ENCODE data around the gene TTC39B. TPM values are rescaled to one million over a fixed set of nuclear protein-coding genes. Genes with fewer than 3 reads are reported as not detected.

The TTC39B gene
- total and polyA plus RNA-seq, 2 experiments from 2014 or later = 1.3 to 4.1 TPM

DNA sequence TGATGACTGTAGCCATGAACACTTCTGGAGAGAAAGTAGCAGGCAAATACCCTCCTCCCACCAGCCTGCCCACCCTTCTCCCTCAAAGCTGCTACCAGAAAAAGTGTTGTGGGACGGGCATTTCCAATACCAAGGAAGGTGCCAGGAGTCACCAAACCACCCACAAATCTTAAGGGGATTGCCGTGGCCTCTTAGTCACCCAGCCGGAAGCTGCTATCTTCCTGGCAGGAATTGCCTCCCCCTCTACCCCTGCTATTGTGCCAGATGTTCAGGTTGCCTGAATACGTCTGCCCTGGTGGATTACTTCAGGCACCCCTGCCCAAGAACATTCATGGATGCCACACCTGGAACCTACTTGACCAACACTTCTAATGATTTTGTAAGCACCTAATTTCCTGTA, 156.1 kb downstream of the TTC39B start:
- TF ChIP-seq, protein P1, sequence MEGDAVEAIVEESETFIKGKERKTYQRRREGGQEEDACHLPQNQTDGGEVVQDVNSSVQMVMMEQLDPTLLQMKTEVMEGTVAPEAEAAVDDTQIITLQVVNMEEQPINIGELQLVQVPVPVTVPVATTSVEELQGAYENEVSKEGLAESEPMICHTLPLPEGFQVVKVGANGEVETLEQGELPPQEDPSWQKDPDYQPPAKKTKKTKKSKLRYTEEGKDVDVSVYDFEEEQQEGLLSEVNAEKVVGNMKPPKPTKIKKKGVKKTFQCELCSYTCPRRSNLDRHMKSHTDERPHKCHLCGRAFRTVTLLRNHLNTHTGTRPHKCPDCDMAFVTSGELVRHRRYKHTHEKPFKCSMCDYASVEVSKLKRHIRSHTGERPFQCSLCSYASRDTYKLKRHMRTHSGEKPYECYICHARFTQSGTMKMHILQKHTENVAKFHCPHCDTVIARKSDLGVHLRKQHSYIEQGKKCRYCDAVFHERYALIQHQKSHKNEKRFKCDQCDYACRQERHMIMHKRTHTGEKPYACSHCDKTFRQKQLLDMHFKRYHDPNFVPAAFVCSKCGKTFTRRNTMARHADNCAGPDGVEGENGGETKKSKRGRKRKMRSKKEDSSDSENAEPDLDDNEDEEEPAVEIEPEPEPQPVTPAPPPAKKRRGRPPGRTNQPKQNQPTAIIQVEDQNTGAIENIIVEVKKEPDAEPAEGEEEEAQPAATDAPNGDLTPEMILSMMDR (IDR thresholded peaks at IDR 0.05; ENCODE audit: low read depth, low read length) = no peak
- Histone ChIP-seq H3K4me3 (no peak overlapping the region), H3K36me3 (no peaks in the 10 kb centered on the region), H3K4me1 (ENCODE audit: low read depth) (peaks cover 13% of the 10 kb centered on the region), H3K9me3 (ENCODE audit: low read depth) (no peaks in the 10 kb centered on the region), H3K27ac (no peak overlapping the region), H3K27me3 (no peaks in the 10 kb centered on the region)
- no peak for DNase-seq (ENCODE audit: low read depth in 1 of 2, low spot score in 1 of 2)

DNA sequence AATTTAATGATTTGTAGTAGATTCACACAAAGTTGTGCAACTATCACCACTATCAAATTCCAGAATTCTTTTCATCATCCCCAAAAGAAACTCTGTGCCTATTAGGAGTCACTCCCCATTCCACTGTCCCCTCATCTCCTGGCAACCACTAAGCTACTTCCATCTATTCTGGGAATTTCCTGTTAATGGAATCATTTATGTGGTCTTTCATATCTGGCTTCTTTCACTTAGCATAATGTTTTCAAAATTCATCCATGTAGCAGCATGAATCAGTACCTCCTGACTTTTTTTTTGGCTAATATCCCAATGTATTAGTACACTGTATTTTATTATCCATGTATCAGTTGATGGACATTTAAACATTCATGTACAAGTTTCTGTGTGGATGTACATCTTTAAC, 157.6 kb downstream of the TTC39B start:
- no peaks in the 10 kb centered on the region for H3K9me3 ChIP-seq (ENCODE audit: low read depth)
- no peaks in the 10 kb centered on the region for H3K36me3 ChIP-seq
- no peaks in the 10 kb centered on the region for H3K27me3 ChIP-seq
- TF ChIP-seq, protein P1 (IDR thresholded peaks at IDR 0.05; ENCODE audit: low read depth, low read length) = no peak
- peak in 1 of 2 donors; percentile 34 for DNase-seq (ENCODE audit: low read depth in 1 of 2, low spot score in 1 of 2)
- no peak overlapping the region for H3K27ac ChIP-seq
- no peaks in the 10 kb centered on the region for H3K4me1 ChIP-seq (ENCODE audit: low read depth)
- no peak overlapping the region for H3K4me3 ChIP-seq

DNA sequence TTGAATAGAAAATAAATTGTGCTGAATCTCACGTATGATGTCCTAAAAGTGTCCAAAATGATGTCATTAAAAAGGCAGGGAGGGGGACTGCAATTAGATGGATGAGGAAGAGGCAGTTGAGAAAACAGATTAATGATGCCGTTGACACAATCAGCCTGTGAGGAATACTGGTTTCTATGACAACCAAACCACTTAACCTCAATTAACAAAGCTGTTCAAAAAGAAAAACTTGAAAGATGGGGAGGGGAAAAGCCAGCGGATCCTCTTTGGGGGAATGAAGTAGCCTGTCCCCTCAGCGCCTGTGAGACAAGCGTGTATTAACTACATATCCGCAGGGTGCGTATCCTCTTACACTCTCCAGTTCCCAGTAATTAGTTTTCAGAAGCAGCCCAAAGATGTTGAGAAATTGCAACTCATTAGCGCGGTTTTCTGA, 160.7 kb downstream of the TTC39B start:
- no peaks in the 10 kb centered on the region for H3K36me3 ChIP-seq
- no peak overlapping the region for H3K4me3 ChIP-seq
- peaks cover 2% of the 10 kb centered on the region for H3K4me1 ChIP-seq (ENCODE audit: low read depth)
- H3K9me3 ChIP-seq (ENCODE audit: low read depth) = no peaks in the 10 kb centered on the region
- TF ChIP-seq, protein P1 (IDR thresholded peaks at IDR 0.05; ENCODE audit: low read depth, low read length) = no peak
- H3K27me3 ChIP-seq = no peaks in the 10 kb centered on the region
- DNase-seq (ENCODE audit: low read depth in 1 of 2, low spot score in 1 of 2) = no peak
- no peak overlapping the region for H3K27ac ChIP-seq

DNA sequence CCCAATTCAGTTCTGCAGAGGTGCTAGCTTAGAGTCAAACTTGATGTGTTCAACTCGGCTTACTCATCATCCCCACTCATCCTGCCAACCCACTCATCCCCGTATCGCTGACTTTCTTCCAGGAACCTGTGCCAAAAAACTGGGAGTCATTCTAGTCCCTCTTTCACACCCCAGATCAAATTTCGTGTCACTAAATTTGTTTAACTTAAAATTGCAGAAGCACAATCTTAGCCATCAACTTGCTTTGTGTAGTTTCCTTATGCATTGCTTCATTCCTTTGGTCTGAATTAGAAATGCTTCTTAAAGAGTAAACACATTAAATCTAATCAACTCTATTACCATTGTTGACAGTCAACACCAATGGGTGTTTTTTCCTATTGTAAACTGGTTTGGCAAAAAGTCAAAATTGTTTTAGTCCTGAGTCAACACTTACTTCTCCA, 162.4 kb downstream of the TTC39B start:
- peak in 1 of 2 donors; percentile 36 for DNase-seq (ENCODE audit: low read depth in 1 of 2, low spot score in 1 of 2)
- Histone ChIP-seq H3K27ac (no peak overlapping the region), H3K27me3 (no peaks in the 10 kb centered on the region), H3K4me1 (ENCODE audit: low read depth) (peaks cover 2% of the 10 kb centered on the region), H3K36me3 (no peaks in the 10 kb centered on the region), H3K4me3 (no peak overlapping the region), H3K9me3 (ENCODE audit: low read depth) (no peaks in the 10 kb centered on the region)
- TF ChIP-seq, protein P1 (IDR thresholded peaks at IDR 0.05; ENCODE audit: low read depth, low read length) = no peak

DNA sequence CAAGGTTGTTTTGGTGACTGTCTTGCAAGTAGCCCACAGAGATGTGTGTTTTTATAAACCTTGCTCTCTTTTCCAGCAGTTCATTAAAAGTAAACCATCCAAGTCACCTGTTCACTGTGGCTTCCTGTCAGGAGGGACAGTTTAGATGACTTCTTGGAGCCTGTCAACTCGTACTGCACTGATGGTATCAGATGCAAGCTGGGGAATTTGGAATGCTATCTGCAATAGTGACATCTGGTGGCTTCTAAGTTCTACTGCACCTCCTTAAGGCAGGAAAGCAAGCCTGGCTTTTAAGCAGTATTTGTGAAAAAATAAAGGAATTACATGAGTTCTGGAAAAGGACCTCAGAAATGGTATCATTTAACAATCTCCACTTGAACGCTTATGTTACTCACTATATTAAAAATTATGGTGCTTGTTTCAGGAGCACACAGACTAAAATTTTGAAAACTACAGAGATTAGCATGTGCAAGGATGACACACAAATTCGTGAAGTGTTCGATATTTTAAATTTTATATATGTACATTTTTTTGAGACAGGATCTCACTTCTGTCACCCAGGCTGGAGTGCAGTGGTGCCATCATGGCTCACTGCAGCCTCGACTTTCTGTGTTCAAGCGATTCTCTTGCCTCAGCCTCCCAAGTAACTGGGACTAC, 164.0 kb downstream of the TTC39B start:
- H3K4me1 ChIP-seq (ENCODE audit: low read depth) = peaks cover 2% of the 10 kb centered on the region
- no peak overlapping the region for H3K27ac ChIP-seq
- TF ChIP-seq, protein P1 (IDR thresholded peaks at IDR 0.05; ENCODE audit: low read depth, low read length) = peak; percentile 89
- no peaks in the 10 kb centered on the region for H3K27me3 ChIP-seq
- no peaks in the 10 kb centered on the region for H3K9me3 ChIP-seq (ENCODE audit: low read depth)
- H3K36me3 ChIP-seq = no peaks in the 10 kb centered on the region
- DNase-seq (ENCODE audit: low read depth in 1 of 2, low spot score in 1 of 2) = peak; percentile 63 to 73
- H3K4me3 ChIP-seq = no peak overlapping the region
